Inferior parietal cortex (tissue), 1 donor: Measurements from ENCODE around the gene GRAP.
"Not testable (repeated sequence)": the region's sequence is repeated elsewhere in the genome, so short reads cannot be mapped to it uniquely, and the experiment has no call there.

Experiments used
- DNase-seq: peaks from one replicate; pipeline ENCODE4 v3.0.0-alpha.2; 2016; ENCODE audit errors: extremely low spot score

Gene GRAP

GRCh38 chr17:19046782-19047375 lies at the start of gene GRAP:
Gene GRAP (minus strand): TSS chr17:19046957. CDS start chr17:19046926, 31 bp downstream.
- DNase-seq, result not testable (repeated sequence)

GRCh38 chr17:19093684-19094438 lies 47.1 kb upstream of the GRAP start:
- DNase-seq, result not testable (repeated sequence)

- not testable (repeated sequence) for DNase-seq
Observed at GRCh38 chr17:19092737-19093683, 46.3 kb upstream of the GRAP start.

- not testable (repeated sequence) for DNase-seq
Observed at GRCh38 chr17:19090058-19090772, 43.5 kb upstream of the GRAP start.

- DNase-seq, result not testable (repeated sequence)
Observed at GRCh38 chr17:19088804-19089685, 42.3 kb upstream of the GRAP start.

- DNase-seq, result not testable (repeated sequence)
Observed at GRCh38 chr17:19077386-19077785, 30.6 kb upstream of the GRAP start.

- not testable (repeated sequence) for DNase-seq
Observed at GRCh38 chr17:19076398-19077192, 29.8 kb upstream of the GRAP start.

GRCh38 chr17:19070318-19071168 lies 23.8 kb upstream of the GRAP start:
- not testable (repeated sequence) for DNase-seq

GRCh38 chr17:19064378-19064777 lies 17.6 kb upstream of the GRAP start:
- DNase-seq, result not testable (repeated sequence)

- not testable (repeated sequence) for DNase-seq
Observed at GRCh38 chr17:19063326-19063956, 16.7 kb upstream of the GRAP start.

- DNase-seq, result not testable (repeated sequence)
Observed at GRCh38 chr17:19062718-19063325, 16.1 kb upstream of the GRAP start.

GRCh38 chr17:19062009-19062717 lies 15.4 kb upstream of the GRAP start:
- not testable (repeated sequence) for DNase-seq

- DNase-seq, result not testable (repeated sequence)
Observed at GRCh38 chr17:19055447-19055846, 8.7 kb upstream of the GRAP start.

- DNase-seq, result not testable (repeated sequence)
Observed at GRCh38 chr17:19048826-19049225, 2.1 kb upstream of the GRAP start.

- DNase-seq, result not testable (repeated sequence)
Observed at GRCh38 chr17:19047510-19047909, 753 bp upstream of the GRAP start.

GRCh38 chr17:19044643-19045042 lies 2.1 kb downstream of the GRAP start:
- not testable (repeated sequence) for DNase-seq

- DNase-seq, result not testable (repeated sequence)
Observed at GRCh38 chr17:19043032-19043431, 3.7 kb downstream of the GRAP start.
